SK-N-MC (cell line): Measurements from ENCODE around the gene MMAB.

ENCODE experiments used
- DNase-seq: peaks from one replicate; pipeline ENCODE4 v3.0.0-alpha.2; 2011; ENCODE audit warnings: low read depth, low spot score
- H3K27ac ChIP-seq: fragments of 200-600 bp; sonication (generic); 2 replicates; pipeline ENCODE4 v1.5.1; 2016; ENCODE audit warnings: mixed run types
- H3K36me3 ChIP-seq: fragments of 200-600 bp; sonication (generic); 2 replicates; pipeline ENCODE4 v1.6.1; 2017; ENCODE audit warnings: antibody characterized with exemption, low read length, mixed read lengths; ENCODE audit not compliant: insufficient read depth
- H3K4me3 ChIP-seq: fragments of 200-600 bp; sonication (generic); 2 replicates; pipeline ENCODE4 v1.5.1; 2016
- H3K9ac ChIP-seq: fragments of 200-600 bp; sonication (generic); 2 replicates; pipeline ENCODE4 v1.8.0; 2017; ENCODE audit warnings: mixed run types, mixed read lengths; ENCODE audit not compliant: insufficient read length
- H3K9me3 ChIP-seq: fragments of 200-600 bp; sonication (generic); 2 replicates; pipeline ENCODE4 v1.6.1; 2017; ENCODE audit warnings: low read depth, mild to moderate bottlenecking, antibody characterized with exemption, low read length, moderate library complexity, mixed read lengths
- EZH2 ChIP-seq: fragments of 200-600 bp; sonication (generic); IDR thresholded peaks from one replicate; pipeline ENCODE4 v1.6.1; 2017; ENCODE audit warnings: antibody characterized with exemption
- FOXP2 ChIP-seq: optimal IDR thresholded peaks from 2 replicates; pipeline ENCODE3; 2011; ENCODE audit warnings: mild to moderate bottlenecking, moderate library complexity; ENCODE audit not compliant: insufficient read depth; ENCODE audit errors: extremely low read length, control extremely low read depth
- POLR2AphosphoS5 ChIP-seq: IDR thresholded peaks from 2 replicates; pipeline ENCODE4 v1.6.1; 2012; ENCODE audit warnings: mild to moderate bottlenecking, low read depth, low read length, borderline replicate concordance

MMAB gene

GRCh38 chr12:109573029-109573913, at the start of gene MMAB, which contains the start of gene MVK:
MMAB (minus strand) TSS chr12:109573504; CDS start chr12:109573480, 24 bp downstream.
MVK (plus strand) TSS chr12:109573794; CDS start chr12:109574823, 1,029 bp downstream.
- peak; percentile 98 for DNase-seq
- TF ChIP-seq EZH2 = no peak
- no peak for TF ChIP-seq FOXP2
- peak; percentile 84 for TF ChIP-seq POLR2AphosphoS5
- no peaks in the 10 kb centered on the region for H3K9me3 ChIP-seq
- H3K4me3 ChIP-seq = peak within 1 kb of the TSS; percentile 88
- peak within 1 kb of the TSS; percentile 87 for H3K9ac ChIP-seq
- peak within 1 kb of the TSS; percentile 91 for H3K27ac ChIP-seq
- peaks cover 54% of the 10 kb centered on the region for H3K36me3 ChIP-seq

GRCh38 chr12:109621901-109622364, 48.6 kb upstream of the MMAB start:
- TF ChIP-seq EZH2 (no peak), FOXP2 (peak; percentile 39)
- Histone ChIP-seq H3K9ac (no peak overlapping the region), H3K9me3 (no peaks in the 10 kb centered on the region), H3K4me3 (peak overlapping the region; percentile 63), H3K36me3 (no peaks in the 10 kb centered on the region), H3K27ac (no peak overlapping the region)
- DNase-seq = no peak

- Histone ChIP-seq H3K36me3 (no peaks in the 10 kb centered on the region), H3K9ac (no peak overlapping the region), H3K27ac (peak overlapping the region; percentile 30; the same call in 1 of the 2 replicates), H3K9me3 (no peaks in the 10 kb centered on the region), H3K4me3 (peak overlapping the region; percentile 63)
- TF ChIP-seq EZH2 (no peak), POLR2AphosphoS5 (no peak), FOXP2 (no peak)
- peak; percentile 16 for DNase-seq
Measured at GRCh38 chr12:109621211-109621694, 47.9 kb upstream of the MMAB start.

- DNase-seq = no peak
- Histone ChIP-seq H3K27ac (no peak overlapping the region), H3K36me3 (no peaks in the 10 kb centered on the region), H3K4me3 (no peak overlapping the region), H3K9ac (no peak overlapping the region), H3K9me3 (no peaks in the 10 kb centered on the region)
- no peak for TF ChIP-seq POLR2AphosphoS5
Measured at GRCh38 chr12:109619002-109619604, 45.8 kb upstream of the MMAB start.

GRCh38 chr12:109618082-109618481, 44.8 kb upstream of the MMAB start:
- Histone ChIP-seq H3K9me3 (no peaks in the 10 kb centered on the region), H3K27ac (no peak overlapping the region), H3K4me3 (no peak overlapping the region), H3K9ac (no peak overlapping the region), H3K36me3 (no peaks in the 10 kb centered on the region)
- TF ChIP-seq POLR2AphosphoS5 (no peak), EZH2 (no peak), FOXP2 (no peak)
- no peak for DNase-seq

GRCh38 chr12:109617491-109617890, 44.2 kb upstream of the MMAB start:
- no peak for DNase-seq
- no peak overlapping the region for H3K9ac ChIP-seq
- no peaks in the 10 kb centered on the region for H3K36me3 ChIP-seq
- no peaks in the 10 kb centered on the region for H3K9me3 ChIP-seq
- no peak overlapping the region for H3K27ac ChIP-seq
- H3K4me3 ChIP-seq = no peak overlapping the region
- TF ChIP-seq EZH2 = no peak
- no peak for TF ChIP-seq POLR2AphosphoS5
- TF ChIP-seq FOXP2 = no peak

GRCh38 chr12:109615556-109616229, 42.4 kb upstream of the MMAB start:
- no peaks in the 10 kb centered on the region for H3K9me3 ChIP-seq
- no peak for TF ChIP-seq EZH2
- no peak for TF ChIP-seq POLR2AphosphoS5
- TF ChIP-seq FOXP2 = no peak
- no peak overlapping the region for H3K4me3 ChIP-seq
- no peak overlapping the region for H3K9ac ChIP-seq
- no peaks in the 10 kb centered on the region for H3K36me3 ChIP-seq
- H3K27ac ChIP-seq = no peak overlapping the region
- DNase-seq = no peak
